Lower leg skin (tissue), 4 donors: ENCODE results near the gene CD52. TPM values are rescaled to one million over a fixed set of nuclear protein-coding genes. Genes with fewer than 3 reads are reported as not detected.

ENCODE experiments used
- DNase-seq, 2 donors: peaks; one replicate each; pipeline ENCODE4 v3.0.0-alpha.2; 2019; ENCODE audit warnings: low spot score in 2 of 2
- H3K4me3 ChIP-seq: fragments of 200-600 bp; sonication (generic); 2 replicates; pipeline ENCODE4 v1.5.1; 2017; ENCODE audit warnings: mild to moderate bottlenecking, low read depth; ENCODE audit not compliant: poor library complexity, severe bottlenecking
- CTCF ChIP-seq, 3 donors: fragments of 450-650 bp; IDR thresholded peaks; one replicate each; pipeline ENCODE4 v1.5.1; 2016; ENCODE audit warnings: antibody characterized with exemption in 3 of 3, mild to moderate bottlenecking in 3 of 3, moderate library complexity in 2 of 3
- POLR2A ChIP-seq, 2 donors: fragments of 450-650 bp; IDR thresholded peaks; one replicate each; pipeline ENCODE4 v1.6.1; 2016 to 2017; ENCODE audit warnings: antibody characterized with exemption in 2 of 2, mild to moderate bottlenecking in 1 of 2, moderate library complexity in 1 of 2
- WGBS, 2 donors: methylation state at CpG; one replicate each; pipeline ENCODE4 v1.1.5; 2018; 5-methylcytosine and 5-hydroxymethylcytosine counted together
- intact Hi-C: fragments of 100-400 bp; cut with DNase I; formaldehyde crosslinking; loops from one replicate; pipeline ENCODE4 v1.15.0; 2023; ENCODE audit warnings: low total_unique reads
- total RNA-seq, 4 donors: library from RNA; depleted of rRNA; stranded (reverse); fragments of >200 nt; gene quantifications; one replicate each; pipeline ENCODE4 v1.1.0, GENCODE V29; 2016

The CD52 gene
- total RNA-seq, 4 donors from 2014 or later = 2.0 to 6.1 (median 3.5) TPM; not detected in 1

GRCh38 chr1:26349188-26349876 is 31.6 kb downstream of the CD52 start:
- WGBS, 2 donors = 79 to 80% methylated on average over 7 of the region's 7 CpGs
- DNase-seq = no peak
- TF ChIP-seq POLR2A (IDR thresholded peaks at IDR 0.05) (no peak), CTCF (IDR thresholded peaks at IDR 0.05) (no peak)
- H3K4me3 ChIP-seq = no peak overlapping the region
- intact Hi-C loops = no loop called here

GRCh38 chr1:26349877-26350244 is 32.1 kb downstream of the CD52 start:
- no peak overlapping the region for H3K4me3 ChIP-seq
- TF ChIP-seq CTCF (IDR thresholded peaks at IDR 0.05) = no peak
- no peak for TF ChIP-seq POLR2A (IDR thresholded peaks at IDR 0.05)
- DNase-seq = no peak
- intact Hi-C loops = no loop called here
- 90% methylated on average over 5 of the region's 5 CpGs for WGBS, 2 donors

- DNase-seq = no peak
- TF ChIP-seq POLR2A (IDR thresholded peaks at IDR 0.05) (no peak), CTCF (IDR thresholded peaks at IDR 0.05) (no peak)
- intact Hi-C loops = no loop called here
- 86 to 92% methylated on average over 2 of the region's 2 CpGs for WGBS, 2 donors
- H3K4me3 ChIP-seq = no peak overlapping the region
Measured at GRCh38 chr1:26350343-26350700, 32.6 kb downstream of the CD52 start.

DNA sequence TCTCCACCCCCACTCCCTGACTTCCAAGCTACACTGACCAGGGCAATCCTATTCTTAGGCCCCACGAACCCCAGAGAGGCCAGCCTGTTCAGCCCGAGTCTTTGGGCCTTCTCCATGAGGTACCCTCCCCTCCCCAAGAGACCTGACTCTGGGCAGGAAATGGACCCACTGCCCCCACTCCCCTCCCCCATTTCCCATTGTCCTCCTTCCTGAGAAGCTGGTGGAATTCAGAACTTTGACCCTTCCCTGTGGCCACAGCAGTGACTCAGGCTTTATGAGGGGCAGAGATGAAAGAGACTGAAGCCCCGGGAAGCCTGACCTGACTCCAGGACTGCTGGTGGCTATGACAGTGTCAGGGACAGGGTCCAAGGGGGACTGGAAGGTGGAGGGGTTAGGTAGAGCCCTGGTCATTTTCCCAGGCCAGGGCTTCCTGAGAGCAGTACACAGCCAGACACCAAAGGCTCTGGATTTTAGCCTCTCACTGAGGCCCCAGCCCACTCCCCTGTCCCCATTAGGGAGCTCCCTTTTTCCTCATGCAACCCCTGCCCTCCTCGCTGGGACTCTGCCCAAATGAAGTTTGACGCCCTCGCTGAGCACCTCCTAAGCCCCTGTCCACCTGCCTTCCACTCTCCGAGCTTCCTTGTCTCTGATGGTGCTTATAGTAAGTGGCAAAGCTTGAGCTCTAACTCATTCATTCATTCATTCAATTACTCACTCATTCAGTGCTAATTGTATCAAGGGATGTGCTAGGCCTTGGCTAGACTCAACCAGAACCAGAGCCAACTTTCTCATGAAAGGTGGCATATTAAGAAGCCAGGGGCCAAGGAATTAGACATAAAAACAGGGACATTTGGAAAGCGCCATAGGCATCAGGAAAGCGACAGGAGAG is 33.2 kb downstream of the CD52 start:
- WGBS, 2 donors = 76 to 82% methylated on average over 9 of the region's 9 CpGs
- no peak overlapping the region for H3K4me3 ChIP-seq
- TF ChIP-seq POLR2A (IDR thresholded peaks at IDR 0.05) = no peak
- TF ChIP-seq CTCF (IDR thresholded peaks at IDR 0.05) = no peak
- no peak for DNase-seq
- intact Hi-C loops = no loop called here

- 61 to 68% methylated on average over 12 of the region's 12 CpGs for WGBS, 2 donors
- TF ChIP-seq CTCF (IDR thresholded peaks at IDR 0.05) = no peak
- no peak for TF ChIP-seq POLR2A (IDR thresholded peaks at IDR 0.05)
- no peak overlapping the region for H3K4me3 ChIP-seq
- intact Hi-C loops = no loop called here
- peak in 1 of 2 donors; percentile 40 for DNase-seq
Measured at GRCh38 chr1:26351590-26352337, 34.0 kb downstream of the CD52 start.
